Sigmoid colon (tissue), 7 donors: ENCODE results near the gene CDC42BPB. TPM values are rescaled to one million over a fixed set of nuclear protein-coding genes. Genes with fewer than 3 reads are reported as not detected.
A peak's percentile ranks its signal among the peaks of the same experiment; 100 is the strongest.

Source experiments
- DNase-seq: peaks from one replicate; pipeline ENCODE4 v3.0.0-alpha.2; 2019
- H3K27ac ChIP-seq, 4 donors: fragments of 200-600 bp; sonication (generic); one replicate each; pipeline ENCODE4 v1.5.1; 2016 to 2019; ENCODE audit warnings: mild to moderate bottlenecking in 1 of 4
- H3K27me3 ChIP-seq, 3 donors: fragments of 200-600 bp; sonication (generic); one replicate each; pipeline ENCODE4 v1.5.1; 2019; ENCODE audit warnings: mild to moderate bottlenecking in 1 of 3
- H3K36me3 ChIP-seq, 4 donors: fragments of 200-600 bp; sonication (generic); one replicate each; pipeline ENCODE4 v1.5.1; 2016 to 2019
- H3K4me1 ChIP-seq, 4 donors: fragments of 200-600 bp; sonication (generic); one replicate each; pipeline ENCODE4 v1.5.1; 2017 to 2019
- H3K4me3 ChIP-seq, 4 donors: fragments of 200-600 bp; sonication (generic); one replicate each; pipeline ENCODE4 v1.5.1; 2017 to 2019; ENCODE audit warnings: mild to moderate bottlenecking in 2 of 4, moderate library complexity in 1 of 4
- H3K9me3 ChIP-seq, 4 donors: fragments of 200-600 bp in 3 of 4; sonication (generic) in 3 of 4; one replicate each; pipeline versions ENCODE4 v1.5.1 to v1.6.1; 2013 to 2019
- EP300 ChIP-seq, 4 donors: sonication (generic); formaldehyde crosslinking; IDR thresholded peaks; one replicate each; pipeline ENCODE4 v1.6.1; 2017; ENCODE audit warnings: antibody characterized with exemption in 4 of 4
- POLR2A ChIP-seq, 2 donors: fragments of 450-650 bp; IDR thresholded peaks; one replicate each; pipeline ENCODE4 v1.6.1; 2016; ENCODE audit warnings: antibody characterized with exemption in 2 of 2, mild to moderate bottlenecking in 2 of 2, moderate library complexity in 2 of 2
- POLR2AphosphoS5 ChIP-seq, 4 donors: sonication (generic); formaldehyde crosslinking; IDR thresholded peaks; one replicate each; pipeline ENCODE4 v1.6.1; 2017; ENCODE audit warnings: antibody characterized with exemption in 4 of 4
- WGBS, 2 donors: extraction: QIAGEN DNeasy Blood & Tissue Kit; methylation state at CpG; one replicate each; pipeline ENCODE4 v1.1.7; 2013; 5-methylcytosine and 5-hydroxymethylcytosine counted together
- intact Hi-C: fragments of 100-400 bp; cut with DNase I; formaldehyde crosslinking; loops from one replicate; pipeline ENCODE4 v1.15.1; 2023
- polyA plus RNA-seq, 3 donors: library from polyadenylated mRNA; stranded (reverse); fragments of 200-250 nt; gene quantifications; one replicate each; pipeline ENCODE4 v1.2.3, GENCODE V29; 2013
- total RNA-seq, 4 donors: library from RNA; depleted of rRNA; stranded (reverse); fragments of >200 nt; gene quantifications; one replicate each; pipeline ENCODE4 v1.1.0, GENCODE V29; 2016
- TF ChIP-seq, protein P1 (sequence below), 4 experiments: fragments of 450-650 bp in 3 of 4; fragments of 200-600 bp in 1 of 4; IDR thresholded peaks; one replicate each; pipeline ENCODE4 v1.5.1; 2016 to 2019; ENCODE audit warnings: antibody characterized with exemption in 4 of 4, mild to moderate bottlenecking in 3 of 4, moderate library complexity in 2 of 4
- donor health status: healthy with polysubstance abuse.
- donor health status: Bipolar disorder and iron deficiency.
- donor health status: healthy.

CDC42BPB gene
- total and polyA plus RNA-seq, 7 donors = 18.0 to 82.3 (median 58.5) TPM

DNA sequence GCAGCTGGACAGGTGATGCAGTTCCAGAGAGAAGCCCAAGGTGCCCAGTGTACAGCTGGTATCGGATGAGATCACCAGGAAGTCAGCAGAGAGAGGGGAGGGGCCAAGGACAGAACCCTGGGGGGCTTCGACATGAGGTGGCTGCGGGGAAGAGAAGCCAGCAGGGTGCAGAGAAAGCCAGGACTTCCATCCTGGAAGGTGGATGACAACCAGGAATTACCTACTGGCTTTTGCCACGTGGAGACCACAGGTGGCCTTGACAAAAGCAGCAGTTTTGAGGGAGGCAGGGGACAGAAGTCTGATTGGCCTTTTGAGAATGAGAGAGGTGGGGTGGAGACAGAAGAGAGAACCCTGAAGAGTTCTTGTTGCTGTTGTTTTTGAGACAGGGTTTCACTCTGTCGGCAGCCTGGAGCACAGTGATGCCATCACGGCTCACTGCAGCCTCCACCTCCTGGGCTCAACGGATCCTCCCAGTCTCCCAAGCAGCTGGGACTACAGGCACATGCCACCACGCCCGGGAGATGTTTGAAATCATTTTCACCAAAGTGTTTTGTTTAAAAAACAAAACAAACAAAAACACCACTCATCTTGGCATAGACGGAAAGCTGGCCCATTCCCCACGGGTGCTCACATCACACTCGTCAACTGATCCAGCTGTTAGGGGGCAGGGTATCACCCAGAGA lies 35.2 kb downstream of the CDC42BPB start:
- DNase-seq = no peak
- H3K27me3 ChIP-seq = no peaks in the 10 kb centered on the region
- H3K9me3 ChIP-seq = no peaks in the 10 kb centered on the region
- H3K36me3 ChIP-seq = no peaks in the 10 kb centered on the region
- 45 to 71% methylated on average over 12 of the region's 12 CpGs for WGBS, 2 donors
- no peak overlapping the region for H3K4me3 ChIP-seq
- peaks cover 0 to 37% (median 29%) of the 10 kb centered on the region in 4 donors for H3K4me1 ChIP-seq
- intact Hi-C loops = no loop called here
- TF ChIP-seq POLR2AphosphoS5 (IDR thresholded peaks at IDR 0.05) = no peak
- TF ChIP-seq POLR2A (IDR thresholded peaks at IDR 0.05) = no peak
- TF ChIP-seq, protein P1, sequence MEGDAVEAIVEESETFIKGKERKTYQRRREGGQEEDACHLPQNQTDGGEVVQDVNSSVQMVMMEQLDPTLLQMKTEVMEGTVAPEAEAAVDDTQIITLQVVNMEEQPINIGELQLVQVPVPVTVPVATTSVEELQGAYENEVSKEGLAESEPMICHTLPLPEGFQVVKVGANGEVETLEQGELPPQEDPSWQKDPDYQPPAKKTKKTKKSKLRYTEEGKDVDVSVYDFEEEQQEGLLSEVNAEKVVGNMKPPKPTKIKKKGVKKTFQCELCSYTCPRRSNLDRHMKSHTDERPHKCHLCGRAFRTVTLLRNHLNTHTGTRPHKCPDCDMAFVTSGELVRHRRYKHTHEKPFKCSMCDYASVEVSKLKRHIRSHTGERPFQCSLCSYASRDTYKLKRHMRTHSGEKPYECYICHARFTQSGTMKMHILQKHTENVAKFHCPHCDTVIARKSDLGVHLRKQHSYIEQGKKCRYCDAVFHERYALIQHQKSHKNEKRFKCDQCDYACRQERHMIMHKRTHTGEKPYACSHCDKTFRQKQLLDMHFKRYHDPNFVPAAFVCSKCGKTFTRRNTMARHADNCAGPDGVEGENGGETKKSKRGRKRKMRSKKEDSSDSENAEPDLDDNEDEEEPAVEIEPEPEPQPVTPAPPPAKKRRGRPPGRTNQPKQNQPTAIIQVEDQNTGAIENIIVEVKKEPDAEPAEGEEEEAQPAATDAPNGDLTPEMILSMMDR (IDR thresholded peaks at IDR 0.05) = no peak
- no peak for TF ChIP-seq EP300 (IDR thresholded peaks at IDR 0.05)
- peak overlapping the region in 2 of 4 donors; percentile 3 to 52 for H3K27ac ChIP-seq

DNA sequence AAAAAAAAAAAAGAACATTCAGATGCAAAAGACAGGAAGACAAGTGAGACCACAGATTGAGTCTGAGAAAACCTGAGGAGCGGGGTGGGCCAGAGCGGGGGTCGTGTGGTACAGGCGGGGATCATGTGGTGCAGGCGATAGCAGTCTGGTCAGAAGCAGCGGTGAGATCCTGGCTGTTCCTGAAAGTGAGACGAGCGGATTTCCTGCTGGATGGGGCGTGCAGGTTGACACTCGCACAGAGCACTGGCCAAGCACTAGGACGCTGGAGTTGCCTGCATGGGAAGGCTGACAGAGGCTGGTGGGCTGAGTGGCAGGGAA lies 35.7 kb downstream of the CDC42BPB start:
- no peaks in the 10 kb centered on the region for H3K9me3 ChIP-seq
- intact Hi-C loops = no loop called here
- H3K27ac ChIP-seq = no peak overlapping the region
- H3K4me1 ChIP-seq = peaks cover 0 to 37% (median 29%) of the 10 kb centered on the region in 4 donors
- WGBS, 2 donors = 80 to 87% methylated on average over 11 of the region's 11 CpGs
- TF ChIP-seq POLR2A (IDR thresholded peaks at IDR 0.05) (no peak), EP300 (IDR thresholded peaks at IDR 0.05) (no peak), POLR2AphosphoS5 (IDR thresholded peaks at IDR 0.05) (no peak)
- TF ChIP-seq, protein P1 (IDR thresholded peaks at IDR 0.05) = no peak
- no peaks in the 10 kb centered on the region for H3K36me3 ChIP-seq
- no peak for DNase-seq
- H3K27me3 ChIP-seq = no peaks in the 10 kb centered on the region
- H3K4me3 ChIP-seq = no peak overlapping the region

DNA sequence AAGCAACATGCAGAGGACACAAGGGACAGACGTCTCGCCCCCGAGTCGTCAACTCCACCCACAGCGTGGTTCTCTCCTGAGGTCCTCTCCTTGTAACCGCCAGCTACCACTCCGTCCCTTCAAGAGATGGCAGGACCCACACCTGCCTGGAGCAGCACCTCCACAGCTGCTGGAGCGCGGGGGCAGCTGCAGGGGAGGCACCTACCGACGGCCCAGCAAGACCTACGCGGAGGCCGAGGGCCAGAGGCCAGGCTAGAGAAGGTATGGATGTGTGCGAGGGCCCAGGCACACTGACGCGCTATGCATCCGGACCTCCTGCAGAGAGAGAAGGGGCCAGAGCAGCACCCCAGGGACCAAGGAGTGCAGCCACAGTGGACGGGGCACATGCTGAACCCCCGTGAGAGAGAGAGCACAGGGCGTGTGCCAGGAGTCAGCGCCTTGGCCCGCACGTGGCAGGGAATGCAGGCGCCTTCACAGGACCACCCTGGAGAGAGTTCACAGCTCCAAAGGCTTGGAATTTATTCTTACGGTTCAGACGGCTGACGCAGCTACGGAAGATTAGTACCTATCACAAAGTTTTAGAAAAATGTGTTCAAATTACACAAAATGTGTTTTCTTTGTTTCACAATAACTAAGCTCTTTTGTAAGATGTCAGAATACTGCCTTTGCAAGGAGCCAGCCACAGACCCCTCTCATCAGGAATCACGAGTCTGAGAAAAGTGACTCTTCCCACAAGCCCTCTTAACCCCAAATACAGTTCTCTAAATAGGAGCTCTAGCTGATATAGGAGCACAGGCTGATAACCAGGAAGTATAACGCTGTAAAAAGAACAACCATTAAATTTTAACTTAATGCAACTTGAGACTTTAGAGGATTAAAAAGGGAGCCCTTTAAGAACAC lies 36.8 kb downstream of the CDC42BPB start:
- H3K4me1 ChIP-seq = peaks cover 0 to 48% (median 40%) of the 10 kb centered on the region in 4 donors
- intact Hi-C loops = no loop called here

DNA sequence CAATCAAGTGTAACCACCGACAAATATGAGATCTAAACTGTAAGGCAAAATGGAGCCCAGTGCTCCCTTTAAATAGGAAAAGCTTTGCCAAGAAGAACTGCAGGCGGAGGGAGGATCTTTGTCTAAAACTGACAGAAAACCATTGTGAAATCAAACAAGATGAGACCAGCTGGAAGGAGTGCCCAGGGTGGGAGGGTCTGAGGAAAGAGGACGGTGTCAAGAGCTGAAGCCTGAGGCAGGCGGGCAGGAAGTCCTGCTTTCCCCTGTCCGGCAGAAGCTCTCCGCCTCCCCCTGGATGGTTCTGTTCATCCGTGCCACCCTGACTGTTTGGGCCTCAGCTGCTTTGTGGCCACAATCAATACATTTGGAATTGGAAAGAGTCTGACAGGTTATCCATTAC lies 37.5 kb downstream of the CDC42BPB start:
- H3K27ac ChIP-seq = no peak overlapping the region
- WGBS, 2 donors = 79 to 82% methylated on average over 7 of the region's 7 CpGs
- intact Hi-C loops = no loop called here

More for the DNA sequence above, 36.8 kb downstream of the CDC42BPB start:
- H3K9me3 ChIP-seq = no peaks in the 10 kb centered on the region
- DNase-seq = no peak
- H3K4me3 ChIP-seq = no peak overlapping the region
- TF ChIP-seq EP300 (IDR thresholded peaks at IDR 0.05) = no peak
- H3K36me3 ChIP-seq = no peaks in the 10 kb centered on the region
- no peaks in the 10 kb centered on the region for H3K27me3 ChIP-seq
- no peak overlapping the region for H3K27ac ChIP-seq
- WGBS, 2 donors = 89 to 93% methylated on average over 31 of the region's 31 CpGs

More for the DNA sequence above, 37.5 kb downstream of the CDC42BPB start:
- Histone ChIP-seq H3K36me3 (no peaks in the 10 kb centered on the region), H3K27me3 (no peaks in the 10 kb centered on the region), H3K4me1 (peaks cover 0 to 55% (median 47%) of the 10 kb centered on the region in 4 donors), H3K4me3 (no peak overlapping the region), H3K9me3 (no peaks in the 10 kb centered on the region)
- TF ChIP-seq, protein P1 (IDR thresholded peaks at IDR 0.05) = no peak
- TF ChIP-seq POLR2AphosphoS5 (IDR thresholded peaks at IDR 0.05) (no peak), POLR2A (IDR thresholded peaks at IDR 0.05) (no peak), EP300 (IDR thresholded peaks at IDR 0.05) (no peak)
- no peak for DNase-seq
